Adipocyte (in vitro differentiated cells): ENCODE data around the gene RNF11.

Source experiments
- DNase-seq: peaks from one replicate; pipeline ENCODE4 v3.0.0-alpha.2; 2015; ENCODE audit warnings: low read depth
- H3K27me3 ChIP-seq: replicated peaks from 2 replicates; pipeline ENCODE4 v1.7.0; 2013; ENCODE audit warnings: mild to moderate bottlenecking, low read length, moderate library complexity; ENCODE audit not compliant: control insufficient read depth, insufficient read depth
- H3K36me3 ChIP-seq: 2 replicates; pipeline ENCODE4 v1.7.0; 2013; ENCODE audit warnings: low read length, mild to moderate bottlenecking, moderate library complexity; ENCODE audit not compliant: control insufficient read depth, insufficient read depth, severe bottlenecking
- H3K4me1 ChIP-seq: 2 replicates; pipeline ENCODE4 v1.7.0; 2013; ENCODE audit warnings: mild to moderate bottlenecking, low read length, moderate library complexity; ENCODE audit not compliant: control insufficient read depth, insufficient read depth
- H3K4me3 ChIP-seq: 2 replicates; pipeline ENCODE4 v1.7.0; 2013; ENCODE audit warnings: mild to moderate bottlenecking, low read length, moderate library complexity
- H3K9ac ChIP-seq: 2 replicates; pipeline ENCODE4 v1.7.0; 2013; ENCODE audit warnings: mild to moderate bottlenecking, low read length, moderate library complexity
- H3K9me3 ChIP-seq: 2 replicates; pipeline ENCODE4 v1.7.0; 2013; ENCODE audit warnings: mild to moderate bottlenecking, low read length, moderate library complexity; ENCODE audit not compliant: control insufficient read depth

Gene RNF11, protein sequence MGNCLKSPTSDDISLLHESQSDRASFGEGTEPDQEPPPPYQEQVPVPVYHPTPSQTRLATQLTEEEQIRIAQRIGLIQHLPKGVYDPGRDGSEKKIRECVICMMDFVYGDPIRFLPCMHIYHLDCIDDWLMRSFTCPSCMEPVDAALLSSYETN

DNA sequence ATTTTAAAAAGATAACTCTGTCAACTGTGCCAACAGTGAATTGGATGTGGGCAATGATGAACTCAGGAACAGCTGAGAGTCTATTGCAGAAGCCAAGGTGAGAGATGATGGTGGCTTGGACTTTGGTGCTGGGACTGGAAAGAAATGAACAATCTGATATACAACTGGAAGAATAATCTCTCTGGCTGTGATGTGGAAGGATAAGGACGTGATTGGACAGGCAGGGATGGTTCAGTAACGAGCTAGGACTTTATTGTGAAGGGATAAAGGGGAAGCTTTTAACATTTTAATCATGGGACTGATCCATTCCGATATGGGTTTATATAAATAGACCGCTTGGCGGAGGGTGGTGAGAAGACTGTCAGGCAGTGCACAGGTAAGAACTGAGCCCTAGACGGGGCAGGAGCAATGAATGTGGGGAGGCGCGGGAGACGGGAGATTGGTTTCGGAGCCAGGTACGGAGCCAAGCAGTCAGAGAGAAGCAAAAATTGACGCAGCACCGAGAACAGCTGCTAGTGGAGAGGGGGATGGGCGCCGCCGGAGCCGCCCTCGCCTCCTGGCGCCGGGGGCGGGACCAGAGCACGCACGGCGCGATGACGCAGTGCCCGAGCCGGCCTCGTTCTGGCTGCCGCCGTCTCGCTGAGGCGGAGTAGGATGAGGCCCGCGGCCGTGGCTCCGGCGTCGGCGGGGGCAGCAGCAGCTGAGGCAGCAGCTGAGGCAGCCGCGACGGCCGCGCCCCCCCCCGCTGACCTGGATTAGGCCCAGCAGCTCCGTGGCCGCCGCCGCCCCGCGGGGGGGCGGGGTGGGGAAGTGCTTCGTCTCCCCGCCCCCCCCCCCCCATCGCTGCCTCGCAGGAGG, at the start of gene RNF11:
Gene RNF11 (plus strand): TSS at position 601 of the 858 bp plus-strand sequence. CDS start 484 bp downstream, outside the sequence.
- Histone ChIP-seq H3K27me3 (no peaks in the 10 kb centered on the region), H3K36me3 (no peaks in the 10 kb centered on the region), H3K4me1 (peaks cover 31% of the 10 kb centered on the region), H3K9ac (peak within 1 kb of the TSS; percentile 98), H3K4me3 (peak within 1 kb of the TSS; percentile 97), H3K9me3 (no peaks in the 10 kb centered on the region)
- peak; percentile 98 for DNase-seq

DNA sequence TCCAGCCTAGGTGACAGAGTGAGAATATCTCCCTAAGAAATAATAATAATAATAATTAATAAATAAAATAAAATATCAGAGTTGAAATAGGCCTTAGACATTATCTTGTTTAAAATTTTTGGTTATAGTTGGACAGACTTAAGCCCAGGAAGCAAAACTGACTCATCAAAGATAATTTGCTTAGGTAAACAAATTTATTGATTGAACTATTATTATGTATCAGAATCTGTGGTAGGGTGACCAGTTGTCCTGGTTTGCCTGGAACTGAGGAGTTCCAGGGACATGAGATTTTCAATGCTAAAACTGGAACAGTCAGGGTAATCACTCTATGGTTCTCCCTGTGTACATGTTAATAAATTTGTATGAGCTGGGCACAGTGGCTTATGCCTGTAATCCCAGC, 47.8 kb upstream of the RNF11 start:
- no peaks in the 10 kb centered on the region for H3K27me3 ChIP-seq
- no peak overlapping the region for H3K9ac ChIP-seq
- H3K9me3 ChIP-seq = no peaks in the 10 kb centered on the region
- H3K4me3 ChIP-seq = no peak overlapping the region
- no peaks in the 10 kb centered on the region for H3K36me3 ChIP-seq
- no peak for DNase-seq
- no peaks in the 10 kb centered on the region for H3K4me1 ChIP-seq

DNA sequence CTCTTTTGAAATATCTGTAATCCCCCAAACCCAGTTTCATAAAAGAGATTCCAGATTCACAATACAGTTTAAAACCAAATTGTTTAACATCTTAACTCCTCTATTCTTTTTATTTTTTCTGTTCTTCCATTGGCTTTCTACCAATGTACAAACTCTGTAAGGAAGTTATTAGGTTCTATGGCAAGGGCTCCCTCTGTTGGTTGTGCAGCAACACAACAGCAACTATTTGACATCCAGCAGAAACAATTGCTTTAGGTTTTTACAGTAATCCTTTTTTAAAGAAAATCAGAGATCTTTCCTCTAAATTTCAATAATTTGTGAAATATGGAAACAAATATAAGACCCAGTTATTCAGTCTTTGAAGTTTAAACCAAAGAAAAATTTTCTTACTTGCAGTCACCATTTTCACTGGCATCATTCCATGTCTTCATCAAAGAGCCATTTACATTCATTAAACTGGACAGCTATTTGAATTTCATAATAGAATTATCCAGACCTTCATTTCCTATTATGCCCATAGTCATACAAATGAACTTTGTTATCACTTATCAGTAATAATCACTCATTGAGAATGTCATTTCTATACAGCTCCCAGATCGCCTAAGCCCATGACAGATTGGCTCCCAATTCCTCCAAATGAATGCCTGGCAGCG, 46.5 kb upstream of the RNF11 start:
- Histone ChIP-seq H3K27me3 (no peaks in the 10 kb centered on the region), H3K36me3 (no peaks in the 10 kb centered on the region), H3K9me3 (no peaks in the 10 kb centered on the region), H3K4me1 (no peaks in the 10 kb centered on the region), H3K9ac (no peak overlapping the region), H3K4me3 (no peak overlapping the region)
- DNase-seq = peak; percentile 89

DNA sequence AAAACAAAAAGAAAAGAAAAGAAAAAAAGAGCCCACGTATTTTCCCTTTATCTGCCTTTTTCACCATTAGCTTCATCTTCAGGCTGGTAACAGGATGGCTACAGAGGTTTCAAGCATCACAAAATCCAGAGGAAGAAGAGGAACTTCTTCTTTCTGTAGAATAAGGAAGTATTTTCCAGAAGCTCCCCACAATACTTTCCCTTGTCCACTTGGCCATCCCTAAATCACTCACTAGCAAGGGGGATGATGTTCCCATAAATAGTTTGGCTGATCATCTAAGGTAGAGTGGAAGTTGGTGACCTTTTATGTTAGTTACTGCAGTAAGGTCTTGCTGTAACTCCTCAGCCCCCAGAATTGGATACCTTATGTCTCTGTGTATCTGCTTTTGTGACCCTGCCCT, 45.1 kb upstream of the RNF11 start:
- Histone ChIP-seq H3K9me3 (no peaks in the 10 kb centered on the region), H3K9ac (no peak overlapping the region), H3K4me1 (no peaks in the 10 kb centered on the region), H3K36me3 (no peaks in the 10 kb centered on the region), H3K27me3 (no peaks in the 10 kb centered on the region), H3K4me3 (no peak overlapping the region)
- DNase-seq = no peak

DNA sequence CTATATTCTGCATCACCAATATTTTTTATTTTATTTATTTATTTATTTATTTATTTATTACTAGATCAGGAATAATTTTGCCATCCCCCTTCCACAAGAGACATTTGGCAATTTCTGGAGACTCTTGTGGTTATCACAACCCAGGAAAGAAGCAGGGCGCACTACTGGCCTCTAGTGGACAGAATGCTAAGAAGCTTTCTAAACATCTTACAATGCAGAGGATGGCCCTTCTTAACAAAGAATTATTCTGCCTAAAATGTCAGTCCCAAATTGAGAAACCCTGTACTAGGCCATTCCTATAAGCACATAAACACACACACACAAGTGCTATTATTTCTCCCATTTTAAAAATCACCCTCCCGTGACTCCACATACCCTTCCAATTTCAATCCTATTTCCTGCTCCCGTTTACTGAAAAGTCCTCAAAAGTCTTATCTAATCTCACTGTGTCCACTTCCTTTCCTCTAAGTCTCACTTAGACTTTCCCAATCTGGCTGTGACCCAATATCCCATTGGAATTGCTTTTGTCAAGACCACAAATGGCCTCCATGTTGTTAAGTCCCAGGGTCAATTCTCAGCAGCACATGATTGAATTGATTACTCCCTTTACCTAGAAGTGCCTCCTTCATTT, 43.7 kb upstream of the RNF11 start:
- DNase-seq = peak; percentile 94
- Histone ChIP-seq H3K9ac (no peak overlapping the region), H3K36me3 (no peaks in the 10 kb centered on the region), H3K4me3 (no peak overlapping the region), H3K4me1 (no peaks in the 10 kb centered on the region), H3K27me3 (no peaks in the 10 kb centered on the region), H3K9me3 (no peaks in the 10 kb centered on the region)

DNA sequence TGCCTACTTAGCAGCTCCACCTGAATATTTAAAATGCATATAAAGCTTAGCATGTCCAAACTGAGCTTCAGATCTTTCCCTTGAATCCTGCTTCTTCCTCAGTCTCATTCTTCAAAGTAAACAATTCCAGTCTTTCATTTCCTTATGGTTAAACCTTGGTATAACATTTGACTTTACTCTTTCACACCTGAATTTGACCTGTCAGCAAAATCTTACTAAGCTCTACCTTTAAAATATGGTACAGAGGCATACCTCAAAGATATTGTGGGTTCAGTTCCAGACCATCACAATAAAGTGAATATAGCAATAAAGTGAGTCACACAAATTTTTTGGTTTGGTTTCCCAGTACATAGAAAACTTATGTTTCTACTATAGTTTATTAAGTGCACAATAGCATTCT, 42.5 kb upstream of the RNF11 start:
- Histone ChIP-seq H3K9me3 (no peaks in the 10 kb centered on the region), H3K27me3 (no peaks in the 10 kb centered on the region), H3K36me3 (no peaks in the 10 kb centered on the region), H3K9ac (no peak overlapping the region), H3K4me3 (no peak overlapping the region), H3K4me1 (no peaks in the 10 kb centered on the region)
- no peak for DNase-seq

DNA sequence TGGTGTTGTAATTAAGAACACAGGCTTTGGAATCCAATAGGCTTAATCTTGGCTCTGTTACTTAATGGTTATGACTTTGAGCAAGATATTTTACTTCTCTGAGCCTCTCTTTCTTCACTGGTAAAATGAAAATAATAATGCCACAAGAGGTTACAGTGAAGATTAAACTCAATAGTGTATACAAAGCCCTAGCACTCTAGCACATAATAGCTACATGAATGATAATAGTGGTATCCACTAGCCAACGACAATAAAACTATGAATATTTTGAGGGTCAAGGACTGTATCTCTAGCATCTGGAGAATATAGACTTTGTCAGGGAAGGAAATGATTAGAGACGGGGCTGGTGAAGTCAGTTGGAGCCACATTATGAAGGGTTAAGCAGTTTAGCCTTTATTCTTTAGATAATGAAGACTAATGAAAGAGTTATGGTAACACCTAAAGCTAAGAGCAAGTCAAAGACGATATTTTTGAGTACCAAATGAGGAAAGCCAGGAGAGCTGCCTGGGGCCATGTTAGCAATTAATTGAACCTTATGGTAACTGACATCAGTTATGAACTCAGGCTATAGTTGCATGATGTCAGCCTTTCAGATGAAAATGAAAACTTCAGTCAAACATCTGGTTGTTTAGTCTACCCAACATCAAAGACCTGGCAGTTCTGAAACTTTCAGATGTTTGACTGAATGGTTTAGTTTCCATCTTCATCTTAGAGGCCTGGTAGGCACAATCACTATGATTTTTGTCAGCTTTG, 32.8 kb upstream of the RNF11 start:
- Histone ChIP-seq H3K27me3 (no peaks in the 10 kb centered on the region), H3K36me3 (no peaks in the 10 kb centered on the region), H3K4me3 (no peak overlapping the region), H3K9ac (no peak overlapping the region), H3K4me1 (no peaks in the 10 kb centered on the region), H3K9me3 (no peaks in the 10 kb centered on the region)
- DNase-seq = no peak

DNA sequence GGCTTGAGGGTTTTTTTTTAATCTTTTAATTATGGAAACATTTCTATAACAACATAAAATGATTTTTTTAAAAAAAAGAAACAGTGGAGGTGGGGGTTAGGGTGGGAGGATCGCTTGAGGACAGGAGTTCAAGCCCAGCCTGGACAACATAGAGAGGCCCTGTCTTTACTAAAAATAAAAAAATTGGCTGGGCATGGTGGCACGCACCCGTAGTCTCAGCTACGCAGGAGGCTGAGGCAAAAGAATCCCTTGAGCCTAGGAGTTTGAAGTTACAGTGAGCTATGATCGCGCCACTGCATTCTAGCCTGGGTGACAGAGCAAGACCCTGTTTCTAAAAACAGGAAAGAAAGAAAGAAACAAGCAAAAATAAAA, 32.2 kb upstream of the RNF11 start:
- DNase-seq = no peak
- H3K4me1 ChIP-seq = no peaks in the 10 kb centered on the region
- H3K9me3 ChIP-seq = no peaks in the 10 kb centered on the region
- no peaks in the 10 kb centered on the region for H3K36me3 ChIP-seq
- H3K9ac ChIP-seq = no peak overlapping the region
- H3K4me3 ChIP-seq = no peak overlapping the region
- H3K27me3 ChIP-seq = no peaks in the 10 kb centered on the region

DNA sequence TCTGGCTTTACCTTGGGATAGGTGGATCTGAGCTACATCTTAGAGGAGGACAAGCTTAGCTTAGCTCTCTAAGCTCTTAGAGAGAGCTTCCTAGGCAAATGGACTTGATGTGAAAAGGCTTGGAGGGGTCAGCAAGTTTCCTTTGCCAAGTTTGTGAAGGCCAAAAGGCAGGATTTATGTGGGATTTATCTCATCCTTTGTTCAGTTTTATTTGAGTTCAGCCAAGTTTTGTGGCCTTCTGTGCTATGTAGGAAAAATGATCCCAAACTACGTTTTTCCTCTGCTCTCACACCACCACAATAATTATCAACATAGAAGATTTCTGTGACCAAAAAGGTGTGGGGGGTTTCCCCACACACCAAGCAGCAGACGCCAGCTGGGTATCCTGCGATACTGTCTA, 26.0 kb upstream of the RNF11 start:
- Histone ChIP-seq H3K9me3 (no peaks in the 10 kb centered on the region), H3K4me3 (no peak overlapping the region), H3K9ac (no peak overlapping the region), H3K27me3 (no peaks in the 10 kb centered on the region), H3K4me1 (peaks cover 12% of the 10 kb centered on the region), H3K36me3 (no peaks in the 10 kb centered on the region)
- DNase-seq = no peak

DNA sequence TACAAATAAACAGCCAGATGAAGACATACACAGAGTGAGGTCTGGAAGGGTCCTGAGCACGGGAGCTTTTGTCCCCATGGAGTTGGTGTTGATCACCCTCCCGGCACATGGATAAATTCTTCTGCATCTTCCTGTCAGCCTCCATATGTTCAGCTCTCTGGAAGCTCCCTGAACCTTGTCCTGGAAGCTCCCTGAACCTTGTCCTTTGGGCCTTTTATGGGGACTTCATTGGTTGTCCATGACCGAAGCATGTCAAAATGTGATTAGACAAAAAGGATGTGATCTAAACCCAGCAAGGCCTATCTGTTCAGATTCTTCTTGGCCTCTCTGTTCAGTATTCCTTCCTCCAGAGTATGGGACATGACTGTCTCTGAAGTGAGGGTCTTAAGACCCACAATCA, 25.4 kb upstream of the RNF11 start:
- no peaks in the 10 kb centered on the region for H3K36me3 ChIP-seq
- no peaks in the 10 kb centered on the region for H3K9me3 ChIP-seq
- H3K27me3 ChIP-seq = no peaks in the 10 kb centered on the region
- no peak for DNase-seq
- H3K9ac ChIP-seq = no peak overlapping the region
- H3K4me3 ChIP-seq = no peak overlapping the region
- H3K4me1 ChIP-seq = peaks cover 18% of the 10 kb centered on the region
